Effector memory CD4-positive, alpha-beta T cell (primary cell): ENCODE measurements around the gene IGLON5.

Experiments
- DNase-seq, 3 donors: peaks; one replicate each; pipeline ENCODE4 v3.0.0-alpha.2; 2020
- H3K27ac ChIP-seq: 2 replicates; pipeline ENCODE4 v1.7.0; 2013; ENCODE audit warnings: mild to moderate bottlenecking, low read length, moderate library complexity; ENCODE audit not compliant: insufficient read depth, poor library complexity, severe bottlenecking
- H3K27me3 ChIP-seq: replicated peaks from 2 replicates; pipeline ENCODE4 v1.7.0; 2013; ENCODE audit warnings: mild to moderate bottlenecking, low read length; ENCODE audit not compliant: insufficient read depth, control insufficient read depth, poor library complexity, severe bottlenecking
- H3K36me3 ChIP-seq: 2 replicates; pipeline ENCODE4 v1.7.0; 2013; ENCODE audit warnings: mild to moderate bottlenecking, low read length, moderate library complexity; ENCODE audit not compliant: control insufficient read depth, insufficient read depth
- H3K4me1 ChIP-seq: 2 replicates; pipeline ENCODE4 v1.7.0; 2013; ENCODE audit warnings: low read length, mild to moderate bottlenecking; ENCODE audit not compliant: control insufficient read depth, insufficient read depth, poor library complexity, severe bottlenecking
- H3K4me3 ChIP-seq: 2 replicates; pipeline ENCODE4 v1.7.0; 2013; ENCODE audit warnings: low read length, low read depth, mild to moderate bottlenecking; ENCODE audit not compliant: insufficient read depth, poor library complexity, severe bottlenecking
- H3K9me3 ChIP-seq: 2 replicates; pipeline ENCODE4 v1.7.0; 2013; ENCODE audit warnings: mild to moderate bottlenecking, low read length, moderate library complexity; ENCODE audit not compliant: control insufficient read depth

IGLON5 gene

DNA sequence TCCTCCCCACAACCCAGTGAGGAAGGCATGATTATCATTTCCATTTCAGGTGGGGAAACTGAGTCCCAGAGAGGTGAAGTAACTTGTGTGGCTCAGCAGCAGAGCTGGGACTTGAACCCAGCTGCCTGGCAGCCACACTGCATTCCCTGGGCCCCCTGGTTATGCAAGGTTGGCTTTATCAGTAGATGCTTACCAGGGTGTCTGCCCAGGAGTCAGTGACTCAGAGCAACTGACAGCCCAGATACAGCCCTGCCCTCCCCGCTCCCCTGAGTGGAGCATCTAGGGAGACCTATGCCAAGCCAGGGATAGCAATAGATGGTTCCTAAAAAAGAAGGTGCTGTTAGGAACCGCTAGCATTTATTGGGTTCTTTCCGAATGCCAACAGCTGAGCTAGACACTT lies 5.9 kb downstream of the IGLON5 start:
- Histone ChIP-seq H3K9me3 (no peaks in the 10 kb centered on the region), H3K27ac (no peak overlapping the region), H3K4me3 (no peak overlapping the region), H3K4me1 (no peaks in the 10 kb centered on the region), H3K36me3 (no peaks in the 10 kb centered on the region), H3K27me3 (no peaks in the 10 kb centered on the region)
- no peak for DNase-seq

DNA sequence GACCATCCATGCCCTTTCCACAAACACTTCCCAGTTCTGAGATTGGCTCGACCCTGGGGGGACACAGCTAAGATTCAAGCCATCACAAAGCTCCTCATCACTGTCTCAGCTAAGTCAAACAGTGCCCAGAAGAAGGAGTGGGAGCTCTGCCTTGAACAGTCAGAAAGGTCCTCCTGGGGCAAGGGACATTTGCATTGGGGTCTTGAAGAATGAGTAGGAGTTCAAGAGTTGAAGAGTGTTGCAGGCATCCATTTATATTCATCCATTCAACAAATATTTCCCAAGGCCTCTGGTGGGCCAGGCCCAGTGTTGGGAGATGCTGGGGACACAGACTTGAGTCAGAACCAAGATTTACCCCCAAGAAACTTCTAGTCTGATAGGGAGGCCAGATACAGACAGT lies 6.5 kb downstream of the IGLON5 start:
- no peaks in the 10 kb centered on the region for H3K4me1 ChIP-seq
- no peaks in the 10 kb centered on the region for H3K27me3 ChIP-seq

DNA sequence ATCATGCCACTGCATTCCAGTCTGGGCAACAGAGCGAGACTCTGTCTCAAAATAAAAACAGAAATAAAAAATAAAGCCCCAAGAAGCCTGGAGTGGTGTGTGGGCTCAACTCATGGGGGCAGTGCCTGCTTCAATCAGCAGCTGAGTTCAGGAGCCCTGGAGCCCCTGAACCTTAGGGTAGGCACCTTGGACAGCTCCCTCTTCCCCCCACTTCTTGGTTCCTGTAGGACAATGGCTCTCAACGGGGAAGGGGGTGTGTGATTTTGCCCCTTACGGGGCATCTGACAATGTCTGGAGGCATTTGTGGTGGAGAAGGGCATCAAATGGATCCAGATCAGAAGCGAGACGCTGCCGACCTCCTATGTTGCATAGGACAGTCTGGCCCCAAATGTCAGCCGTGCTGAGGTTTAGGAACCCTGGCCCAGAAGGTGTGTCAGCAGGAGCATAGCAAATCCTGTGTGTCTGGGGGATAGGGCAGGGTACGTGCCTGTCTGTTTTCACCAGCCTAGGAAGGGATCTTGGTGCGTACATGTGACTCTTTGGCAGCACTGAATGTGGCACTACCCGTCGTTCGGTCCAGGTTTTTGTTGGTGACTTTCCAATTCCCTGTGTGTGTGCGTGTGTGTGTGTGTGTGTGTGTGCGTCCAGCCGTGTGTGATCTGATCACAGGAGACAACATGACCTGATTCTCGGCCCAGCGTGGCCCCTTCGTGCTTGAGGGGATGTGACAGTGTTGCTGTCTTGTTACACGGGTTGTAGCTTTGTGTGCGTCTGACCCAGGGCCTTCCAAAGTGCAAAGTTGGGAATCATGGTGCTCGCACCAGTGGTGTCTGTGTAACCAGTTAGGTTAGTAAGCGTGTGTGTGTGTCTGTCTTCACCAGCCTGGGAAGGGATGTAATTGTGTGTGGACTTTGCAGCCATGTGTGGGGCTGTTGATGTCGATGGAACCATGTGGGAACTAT lies 7.5 kb downstream of the IGLON5 start:
- no peak for DNase-seq
- no peak overlapping the region for H3K27ac ChIP-seq
- no peak overlapping the region for H3K4me3 ChIP-seq

More for the DNA sequence above, 6.5 kb downstream of the IGLON5 start:
- DNase-seq, result no peak
- H3K36me3 ChIP-seq, result no peaks in the 10 kb centered on the region
- H3K9me3 ChIP-seq, result no peaks in the 10 kb centered on the region
- H3K27ac ChIP-seq, result no peak overlapping the region
- H3K4me3 ChIP-seq, result no peak overlapping the region

DNA sequence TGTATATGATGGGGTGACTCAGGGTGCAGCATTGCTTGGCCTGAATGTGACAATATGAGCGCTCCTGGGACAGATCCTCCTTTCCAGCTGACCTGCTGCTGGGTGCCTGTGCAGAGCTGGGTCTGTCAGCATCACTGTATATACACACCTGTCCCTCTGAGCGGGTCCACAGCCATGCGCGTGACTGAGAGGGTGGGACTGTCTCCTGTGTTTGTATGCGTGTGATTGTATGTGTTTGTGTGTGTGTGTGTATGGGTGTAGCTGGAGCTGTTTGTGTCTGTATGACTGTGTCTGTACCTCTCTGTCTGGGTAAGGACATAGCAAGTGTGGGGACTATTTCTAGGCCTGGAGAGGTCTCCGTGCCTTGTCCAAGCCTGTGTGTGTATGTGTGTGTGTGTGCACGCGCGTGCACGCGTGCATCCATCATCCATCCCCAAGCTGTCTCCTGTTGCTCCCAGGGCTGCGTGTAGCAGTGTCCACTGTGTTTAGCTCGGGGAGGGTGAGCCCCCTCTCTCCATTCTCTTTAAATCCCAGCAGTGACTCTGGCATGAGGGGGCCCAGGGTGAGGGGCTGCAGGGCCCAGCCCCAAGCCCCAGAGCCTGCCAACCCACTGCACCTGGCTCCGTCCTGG lies 8.3 kb downstream of the IGLON5 start:
- H3K27ac ChIP-seq, result no peak overlapping the region
- H3K36me3 ChIP-seq, result no peaks in the 10 kb centered on the region
- no peaks in the 10 kb centered on the region for H3K9me3 ChIP-seq
- H3K4me1 ChIP-seq, result no peaks in the 10 kb centered on the region
- DNase-seq, result no peak
- H3K27me3 ChIP-seq, result no peaks in the 10 kb centered on the region
- no peak overlapping the region for H3K4me3 ChIP-seq

More for the DNA sequence above, 7.5 kb downstream of the IGLON5 start:
- Histone ChIP-seq H3K36me3 (no peaks in the 10 kb centered on the region), H3K9me3 (no peaks in the 10 kb centered on the region), H3K4me1 (no peaks in the 10 kb centered on the region), H3K27me3 (no peaks in the 10 kb centered on the region)

DNA sequence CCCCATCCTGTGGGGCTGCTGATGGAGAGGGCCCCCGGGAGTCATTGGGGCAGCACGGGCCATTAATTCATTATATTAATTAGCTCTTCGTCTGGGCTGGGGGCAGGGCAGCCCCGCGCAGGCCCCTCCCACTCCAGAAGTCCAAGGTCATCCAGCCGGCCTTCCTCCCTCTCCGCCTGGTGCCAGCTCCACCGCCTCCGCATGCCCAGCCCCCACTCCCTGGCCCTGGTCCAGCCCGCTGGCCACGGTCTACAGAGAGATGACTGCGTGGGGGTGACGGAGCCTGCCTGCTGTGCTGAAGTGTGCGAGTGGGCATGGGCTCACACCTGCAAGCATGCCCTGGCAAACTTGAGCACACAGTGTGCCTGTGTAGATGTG lies 8.8 kb downstream of the IGLON5 start:
- Histone ChIP-seq H3K9me3 (no peaks in the 10 kb centered on the region), H3K36me3 (no peaks in the 10 kb centered on the region), H3K27me3 (no peaks in the 10 kb centered on the region), H3K27ac (no peak overlapping the region), H3K4me1 (no peaks in the 10 kb centered on the region), H3K4me3 (no peak overlapping the region)
- DNase-seq, result no peak

DNA sequence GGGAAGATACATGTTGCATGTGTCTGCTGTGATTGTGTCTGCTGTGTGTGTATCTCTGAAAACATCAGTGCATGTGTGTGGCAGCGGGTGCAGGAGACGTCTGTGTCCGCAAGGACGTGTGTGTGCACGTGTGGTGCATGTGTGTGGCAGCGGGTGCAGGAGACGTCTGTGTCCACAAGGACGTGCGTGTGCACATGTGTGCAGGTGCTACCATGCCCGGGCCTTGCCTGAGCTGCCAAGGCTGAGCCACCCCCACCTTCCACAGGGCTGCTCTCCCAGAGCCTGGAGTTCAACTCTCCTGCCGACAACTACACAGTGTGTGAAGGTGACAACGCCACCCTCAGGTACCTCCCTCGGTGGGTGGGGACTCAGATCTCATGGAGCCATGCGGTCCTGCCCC lies 10.4 kb downstream of the IGLON5 start:
- H3K27ac ChIP-seq, result no peak overlapping the region
- peaks cover 11% of the 10 kb centered on the region for H3K27me3 ChIP-seq
- no peak overlapping the region for H3K4me3 ChIP-seq
- H3K4me1 ChIP-seq, result no peaks in the 10 kb centered on the region
- DNase-seq, result no peak
- no peaks in the 10 kb centered on the region for H3K9me3 ChIP-seq
- no peaks in the 10 kb centered on the region for H3K36me3 ChIP-seq

DNA sequence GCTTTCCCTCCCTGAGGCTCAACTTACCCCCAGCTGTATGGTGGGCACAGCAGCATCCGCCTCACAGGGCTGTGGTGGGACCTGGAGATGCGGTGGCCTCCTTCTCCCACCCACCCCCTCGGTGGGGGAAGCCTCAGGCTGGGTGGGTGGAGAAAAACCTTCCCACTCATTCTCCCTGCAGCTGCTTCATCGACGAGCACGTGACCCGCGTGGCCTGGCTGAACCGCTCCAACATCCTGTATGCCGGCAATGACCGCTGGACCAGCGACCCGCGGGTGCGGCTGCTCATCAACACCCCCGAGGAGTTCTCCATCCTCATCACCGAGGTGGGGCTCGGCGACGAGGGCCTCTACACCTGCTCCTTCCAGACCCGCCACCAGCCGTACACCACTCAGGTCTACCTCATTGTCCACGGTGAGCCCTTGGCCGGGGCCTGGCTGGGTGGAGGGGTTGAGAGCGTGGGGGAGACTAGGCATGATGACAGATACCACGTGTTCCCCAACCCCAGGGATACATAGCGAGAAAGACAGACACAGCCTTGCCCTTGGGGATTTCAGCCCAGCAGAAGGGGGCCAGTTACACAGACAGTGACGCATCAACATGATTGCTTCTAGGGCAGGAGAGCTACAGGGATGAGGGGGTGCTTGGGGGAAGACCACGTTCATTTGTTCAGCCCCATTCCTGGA lies 12.2 kb downstream of the IGLON5 start:
- H3K27ac ChIP-seq, result no peak overlapping the region
- no peak overlapping the region for H3K4me3 ChIP-seq
- peaks cover 29% of the 10 kb centered on the region for H3K27me3 ChIP-seq
- peaks cover 5% of the 10 kb centered on the region for H3K4me1 ChIP-seq
- DNase-seq, result no peak
- H3K9me3 ChIP-seq, result no peaks in the 10 kb centered on the region
- H3K36me3 ChIP-seq, result no peaks in the 10 kb centered on the region

DNA sequence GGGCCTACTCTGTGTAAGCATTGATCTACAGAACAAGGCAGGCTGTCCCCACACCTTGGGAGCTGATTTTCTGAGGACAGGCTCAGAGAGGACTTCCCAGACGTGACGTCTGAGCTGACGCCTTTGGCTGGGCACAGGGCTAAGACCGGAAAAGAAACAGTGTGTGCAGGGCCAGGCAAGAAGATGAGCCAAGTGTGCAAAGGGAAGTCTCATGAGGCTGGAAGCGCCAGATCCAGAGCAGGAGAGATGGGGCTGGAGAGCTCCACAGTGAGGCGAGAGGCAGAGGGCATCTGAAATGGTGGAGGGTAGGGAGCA lies 12.7 kb downstream of the IGLON5 start:
- Histone ChIP-seq H3K36me3 (no peaks in the 10 kb centered on the region), H3K4me1 (peaks cover 5% of the 10 kb centered on the region), H3K27ac (no peak overlapping the region), H3K9me3 (no peaks in the 10 kb centered on the region), H3K4me3 (no peak overlapping the region), H3K27me3 (peaks cover 32% of the 10 kb centered on the region)
- DNase-seq, result no peak

DNA sequence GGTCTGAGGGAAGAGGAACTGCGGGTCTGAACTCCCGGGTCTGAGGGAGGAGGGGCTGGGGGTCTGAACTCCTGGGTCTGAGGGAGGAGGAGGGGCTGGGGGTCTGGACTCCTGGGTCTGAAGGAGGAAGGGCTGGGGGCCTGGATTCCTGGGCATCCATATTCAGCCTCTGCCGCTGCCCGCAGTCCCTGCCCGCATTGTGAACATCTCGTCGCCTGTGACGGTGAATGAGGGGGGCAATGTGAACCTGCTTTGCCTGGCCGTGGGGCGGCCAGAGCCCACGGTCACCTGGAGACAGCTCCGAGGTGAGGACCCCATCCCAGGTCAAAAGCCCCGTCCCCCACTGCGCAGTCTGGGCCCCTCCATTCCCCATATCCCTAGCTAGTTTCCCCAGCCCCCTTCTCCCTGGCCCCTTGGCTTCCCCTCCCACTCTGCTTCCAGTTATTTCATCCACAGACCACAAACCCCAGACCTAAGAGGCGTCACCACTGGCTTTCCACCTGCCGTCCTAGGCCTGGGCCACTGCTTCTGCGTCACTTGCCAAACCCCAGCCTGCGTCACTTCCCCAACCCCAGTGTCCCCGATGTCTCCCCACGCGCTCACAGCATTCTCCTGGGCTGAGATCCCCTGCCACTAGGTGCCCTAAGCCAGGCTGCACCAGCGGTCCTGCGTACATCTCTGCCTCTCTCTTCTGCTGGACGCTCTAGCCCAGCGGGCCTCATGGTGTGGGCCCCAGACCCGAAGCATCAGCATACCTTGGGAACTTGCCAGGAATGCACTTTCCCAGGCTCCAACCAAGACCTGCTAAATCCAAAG lies 13.9 kb downstream of the IGLON5 start:
- peaks cover 32% of the 10 kb centered on the region for H3K27me3 ChIP-seq
- no peak for DNase-seq
- peaks cover 5% of the 10 kb centered on the region for H3K4me1 ChIP-seq
- H3K9me3 ChIP-seq, result no peaks in the 10 kb centered on the region
- H3K27ac ChIP-seq, result no peak overlapping the region
- H3K36me3 ChIP-seq, result no peaks in the 10 kb centered on the region
- H3K4me3 ChIP-seq, result no peak overlapping the region
